ENCODE results near the gene FAM241B.

FAM241B gene

GRCh38 chr10:69619626-69620025 lies 10.4 kb upstream of the FAM241B start:
- Histone ChIP-seq H3K4me1 (ENCODE audit: control insufficient read depth, insufficient read depth, low read length) (no peaks in the 10 kb centered on the region), H3K27me3 (replicated peaks; ENCODE audit: control insufficient read depth, insufficient read depth, low read length) (peaks cover 39% of the 10 kb centered on the region), H3K9ac (ENCODE audit: low read length) (no peak overlapping the region), H3K9me3 (ENCODE audit: control insufficient read depth, low read length) (peaks cover 25% of the 10 kb centered on the region), H3K4me3 (ENCODE audit: low read length) (no peak overlapping the region), H3K36me3 (ENCODE audit: control insufficient read depth, insufficient read depth, low read length, severe bottlenecking) (no peaks in the 10 kb centered on the region)
- DNase-seq (ENCODE audit: low read depth) = no peak

GRCh38 chr10:69620625-69621024 lies 9.4 kb upstream of the FAM241B start:
- no peaks in the 10 kb centered on the region for H3K36me3 ChIP-seq (ENCODE audit: control insufficient read depth, insufficient read depth, low read length, severe bottlenecking)
- peaks cover 32% of the 10 kb centered on the region for H3K9me3 ChIP-seq (ENCODE audit: control insufficient read depth, low read length)
- no peak overlapping the region for H3K9ac ChIP-seq (ENCODE audit: low read length)
- H3K4me1 ChIP-seq (ENCODE audit: control insufficient read depth, insufficient read depth, low read length) = no peaks in the 10 kb centered on the region
- no peak overlapping the region for H3K4me3 ChIP-seq (ENCODE audit: low read length)
- peaks cover 39% of the 10 kb centered on the region for H3K27me3 ChIP-seq (replicated peaks; ENCODE audit: control insufficient read depth, insufficient read depth, low read length)
- no peak for DNase-seq (ENCODE audit: low read depth)

- Histone ChIP-seq H3K4me1 (ENCODE audit: control insufficient read depth, insufficient read depth, low read length) (no peaks in the 10 kb centered on the region), H3K9ac (ENCODE audit: low read length) (no peak overlapping the region), H3K4me3 (ENCODE audit: low read length) (no peak overlapping the region), H3K27me3 (replicated peaks; ENCODE audit: control insufficient read depth, insufficient read depth, low read length) (peaks cover 46% of the 10 kb centered on the region), H3K9me3 (ENCODE audit: control insufficient read depth, low read length) (peaks cover 46% of the 10 kb centered on the region), H3K36me3 (ENCODE audit: control insufficient read depth, insufficient read depth, low read length, severe bottlenecking) (no peaks in the 10 kb centered on the region)
- no peak for DNase-seq (ENCODE audit: low read depth)
Measured at GRCh38 chr10:69624245-69624786, 5.7 kb upstream of the FAM241B start.

GRCh38 chr10:69626826-69627225 lies 3.2 kb upstream of the FAM241B start:
- DNase-seq (ENCODE audit: low read depth) = no peak
- H3K36me3 ChIP-seq (ENCODE audit: control insufficient read depth, insufficient read depth, low read length, severe bottlenecking) = no peaks in the 10 kb centered on the region
- H3K4me3 ChIP-seq (ENCODE audit: low read length) = no peak overlapping the region
- no peak overlapping the region for H3K9ac ChIP-seq (ENCODE audit: low read length)
- H3K27me3 ChIP-seq (replicated peaks; ENCODE audit: control insufficient read depth, insufficient read depth, low read length) = peaks cover 47% of the 10 kb centered on the region
- peaks cover 41% of the 10 kb centered on the region for H3K9me3 ChIP-seq (ENCODE audit: control insufficient read depth, low read length)
- H3K4me1 ChIP-seq (ENCODE audit: control insufficient read depth, insufficient read depth, low read length) = no peaks in the 10 kb centered on the region

- H3K27me3 ChIP-seq (replicated peaks; ENCODE audit: control insufficient read depth, insufficient read depth, low read length) = peaks cover 47% of the 10 kb centered on the region
- H3K9me3 ChIP-seq (ENCODE audit: control insufficient read depth, low read length) = peaks cover 31% of the 10 kb centered on the region
- H3K4me3 ChIP-seq (ENCODE audit: low read length) = no peak overlapping the region
- no peaks in the 10 kb centered on the region for H3K4me1 ChIP-seq (ENCODE audit: control insufficient read depth, insufficient read depth, low read length)
- H3K36me3 ChIP-seq (ENCODE audit: control insufficient read depth, insufficient read depth, low read length, severe bottlenecking) = no peaks in the 10 kb centered on the region
- no peak for DNase-seq (ENCODE audit: low read depth)
- no peak overlapping the region for H3K9ac ChIP-seq (ENCODE audit: low read length)
Measured at GRCh38 chr10:69628891-69629290, 1.2 kb upstream of the FAM241B start.

GRCh38 chr10:69629519-69629896 lies 539 bp upstream of the FAM241B start:
- Histone ChIP-seq H3K36me3 (ENCODE audit: control insufficient read depth, insufficient read depth, low read length, severe bottlenecking) (no peaks in the 10 kb centered on the region), H3K4me1 (ENCODE audit: control insufficient read depth, insufficient read depth, low read length) (no peaks in the 10 kb centered on the region), H3K9ac (ENCODE audit: low read length) (no peak overlapping the region), H3K9me3 (ENCODE audit: control insufficient read depth, low read length) (peaks cover 24% of the 10 kb centered on the region), H3K27me3 (replicated peaks; ENCODE audit: control insufficient read depth, insufficient read depth, low read length) (peaks cover 47% of the 10 kb centered on the region), H3K4me3 (ENCODE audit: low read length) (no peak overlapping the region)
- no peak for DNase-seq (ENCODE audit: low read depth)

- Histone ChIP-seq H3K4me3 (ENCODE audit: low read length) (peak overlapping the region; percentile 57), H3K4me1 (ENCODE audit: control insufficient read depth, insufficient read depth, low read length) (no peaks in the 10 kb centered on the region), H3K9me3 (ENCODE audit: control insufficient read depth, low read length) (peaks cover 14% of the 10 kb centered on the region), H3K27me3 (replicated peaks; ENCODE audit: control insufficient read depth, insufficient read depth, low read length) (peaks cover 52% of the 10 kb centered on the region), H3K9ac (ENCODE audit: low read length) (no peak overlapping the region), H3K36me3 (ENCODE audit: control insufficient read depth, insufficient read depth, low read length, severe bottlenecking) (no peaks in the 10 kb centered on the region)
- DNase-seq (ENCODE audit: low read depth) = no peak
Measured at GRCh38 chr10:69630651-69631400, 779 bp downstream of the FAM241B start.

GRCh38 chr10:69631566-69631965 lies 1.5 kb downstream of the FAM241B start:
- H3K4me1 ChIP-seq (ENCODE audit: control insufficient read depth, insufficient read depth, low read length) = no peaks in the 10 kb centered on the region
- no peak overlapping the region for H3K4me3 ChIP-seq (ENCODE audit: low read length)
- peaks cover 8% of the 10 kb centered on the region for H3K9me3 ChIP-seq (ENCODE audit: control insufficient read depth, low read length)
- H3K27me3 ChIP-seq (replicated peaks; ENCODE audit: control insufficient read depth, insufficient read depth, low read length) = peaks cover 56% of the 10 kb centered on the region
- no peak overlapping the region for H3K9ac ChIP-seq (ENCODE audit: low read length)
- DNase-seq (ENCODE audit: low read depth) = no peak
- no peaks in the 10 kb centered on the region for H3K36me3 ChIP-seq (ENCODE audit: control insufficient read depth, insufficient read depth, low read length, severe bottlenecking)

GRCh38 chr10:69632516-69633199 lies 2.6 kb downstream of the FAM241B start:
- H3K4me3 ChIP-seq (ENCODE audit: low read length) = no peak overlapping the region
- peaks cover 8% of the 10 kb centered on the region for H3K9me3 ChIP-seq (ENCODE audit: control insufficient read depth, low read length)
- no peak overlapping the region for H3K9ac ChIP-seq (ENCODE audit: low read length)
- H3K4me1 ChIP-seq (ENCODE audit: control insufficient read depth, insufficient read depth, low read length) = no peaks in the 10 kb centered on the region
- H3K27me3 ChIP-seq (replicated peaks; ENCODE audit: control insufficient read depth, insufficient read depth, low read length) = peaks cover 52% of the 10 kb centered on the region
- H3K36me3 ChIP-seq (ENCODE audit: control insufficient read depth, insufficient read depth, low read length, severe bottlenecking) = no peaks in the 10 kb centered on the region
- DNase-seq (ENCODE audit: low read depth) = no peak

- Histone ChIP-seq H3K4me3 (ENCODE audit: low read length) (no peak overlapping the region), H3K36me3 (ENCODE audit: control insufficient read depth, insufficient read depth, low read length, severe bottlenecking) (no peaks in the 10 kb centered on the region), H3K4me1 (ENCODE audit: control insufficient read depth, insufficient read depth, low read length) (no peaks in the 10 kb centered on the region), H3K9me3 (ENCODE audit: control insufficient read depth, low read length) (no peaks in the 10 kb centered on the region), H3K9ac (ENCODE audit: low read length) (no peak overlapping the region), H3K27me3 (replicated peaks; ENCODE audit: control insufficient read depth, insufficient read depth, low read length) (peaks cover 48% of the 10 kb centered on the region)
- DNase-seq (ENCODE audit: low read depth) = no peak
Measured at GRCh38 chr10:69633673-69634635, 3.9 kb downstream of the FAM241B start.
